ENCODE data around the gene CCDC183. TPM values are rescaled to one million over a fixed set of nuclear protein-coding genes. Genes with fewer than 3 reads are reported as not detected.

Gene CCDC183
- total and polyA plus RNA-seq, 10 of the 15 experiments (the other 5 are each of a cell fraction or from before 2014, with no cell fraction given): 0.04 to 1.2 (median 0.55) TPM; not detected in 5

DNA sequence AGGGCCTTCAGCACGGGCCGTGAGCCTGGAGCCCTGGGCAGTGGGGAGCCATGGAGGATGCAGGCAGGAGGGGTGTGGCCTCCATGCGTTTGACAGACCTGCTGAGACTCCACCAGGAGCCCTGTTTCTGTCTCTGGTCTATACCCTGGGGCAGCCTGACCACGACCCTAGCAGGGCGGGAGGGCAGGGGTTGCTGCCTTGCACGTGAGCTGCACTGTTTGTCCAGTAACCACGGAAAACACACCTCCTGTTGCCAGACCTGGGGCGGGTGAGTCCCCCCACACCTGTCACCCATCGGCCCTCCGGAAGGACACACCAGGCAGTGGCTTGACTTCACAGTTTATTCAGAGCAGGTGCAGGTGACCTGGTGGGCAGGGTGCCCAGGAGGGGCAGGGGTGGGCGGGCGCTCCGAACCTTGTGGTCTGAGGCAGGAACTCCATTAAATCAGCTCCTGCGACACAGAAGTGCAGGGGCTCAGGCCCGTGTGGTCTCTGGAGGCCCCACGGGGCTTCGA lies 42.0 kb upstream of the CCDC183 start:
- no peak overlapping the region for H3K4me2 ChIP-seq (ENCODE audit: control insufficient read depth, insufficient read depth)
- ChIA-PET RAD21 (ENCODE audit: unreplicated experiment) (no interaction called here), CTCF (no interaction called here), POLR2A (no interaction called here), SMC1A (ENCODE audit: uncharacterized antibody, unreplicated experiment) (no interaction called here)
- no peaks in the 10 kb centered on the region for H3K79me2 ChIP-seq (ENCODE audit: control insufficient read depth, insufficient read depth, low read length)
- ATAC-seq (no peak), FAIRE-seq (no peak), DNase-seq (ENCODE audit: low read depth, low spot score) (no peak)
- intact Hi-C loops (cut with micrococcal nuclease; ENCODE audit: unreplicated experiment): no loop called here
- no peak overlapping the region for H3K9ac ChIP-seq (ENCODE audit: control insufficient read depth, insufficient read depth, low read length)
- whole genome bisulfite sequencing (ENCODE audit: insufficient coverage, insufficient replicate concordance, low lambda C conversion rate, missing lambda C conversion rate): 14% methylated on average over 14 of the region's 17 CpGs
- peaks cover 33% of the 10 kb centered on the region for H3K9me3 ChIP-seq (replicated peaks; ENCODE audit: control insufficient read depth, insufficient read depth, low read length)
- H3K27me3 ChIP-seq (replicated peaks in 1 of 2; ENCODE audit: control insufficient read depth in 2 of 2, insufficient read depth in 2 of 2, low read length in 1 of 2): 0 out of 4 replicates have a peak, but pooled peaks cover 0 to 2% of the 10 kb centered on the region in 2 experiments
- no peak overlapping the region for H3K4me3 ChIP-seq
- H3K4me1 ChIP-seq (ENCODE audit: control insufficient read depth, insufficient read depth, low read length): no peaks in the 10 kb centered on the region
- no peak overlapping the region for H3K27ac ChIP-seq (ENCODE audit: control insufficient read depth, insufficient read depth)
- no peak overlapping the region for H2AFZ ChIP-seq (ENCODE audit: control insufficient read depth, low read depth, low read length)
- BruUV-seq (replicated peaks): no TSS peak
- no peaks in the 10 kb centered on the region for H3K36me3 ChIP-seq (ENCODE audit: control insufficient read depth in 2 of 2, insufficient read depth in 2 of 2, low read length in 1 of 2)
- H4K20me1 ChIP-seq (ENCODE audit: control insufficient read depth, insufficient read depth): no peaks in the 10 kb centered on the region
- TF ChIP-seq, protein P1, sequence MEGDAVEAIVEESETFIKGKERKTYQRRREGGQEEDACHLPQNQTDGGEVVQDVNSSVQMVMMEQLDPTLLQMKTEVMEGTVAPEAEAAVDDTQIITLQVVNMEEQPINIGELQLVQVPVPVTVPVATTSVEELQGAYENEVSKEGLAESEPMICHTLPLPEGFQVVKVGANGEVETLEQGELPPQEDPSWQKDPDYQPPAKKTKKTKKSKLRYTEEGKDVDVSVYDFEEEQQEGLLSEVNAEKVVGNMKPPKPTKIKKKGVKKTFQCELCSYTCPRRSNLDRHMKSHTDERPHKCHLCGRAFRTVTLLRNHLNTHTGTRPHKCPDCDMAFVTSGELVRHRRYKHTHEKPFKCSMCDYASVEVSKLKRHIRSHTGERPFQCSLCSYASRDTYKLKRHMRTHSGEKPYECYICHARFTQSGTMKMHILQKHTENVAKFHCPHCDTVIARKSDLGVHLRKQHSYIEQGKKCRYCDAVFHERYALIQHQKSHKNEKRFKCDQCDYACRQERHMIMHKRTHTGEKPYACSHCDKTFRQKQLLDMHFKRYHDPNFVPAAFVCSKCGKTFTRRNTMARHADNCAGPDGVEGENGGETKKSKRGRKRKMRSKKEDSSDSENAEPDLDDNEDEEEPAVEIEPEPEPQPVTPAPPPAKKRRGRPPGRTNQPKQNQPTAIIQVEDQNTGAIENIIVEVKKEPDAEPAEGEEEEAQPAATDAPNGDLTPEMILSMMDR (IDR thresholded peaks at IDR 0.05 in 2 of 3, conservative IDR thresholded peaks at IDR 0.05 in 1 of 3; ENCODE audit: control insufficient read depth in 2 of 3, extremely low read depth in 1 of 3, insufficient read depth in 1 of 3, low read depth in 3 of 3, low read length in 3 of 3): no peak
- in situ Hi-C loops (cut with MboI): no loop called here

DNA sequence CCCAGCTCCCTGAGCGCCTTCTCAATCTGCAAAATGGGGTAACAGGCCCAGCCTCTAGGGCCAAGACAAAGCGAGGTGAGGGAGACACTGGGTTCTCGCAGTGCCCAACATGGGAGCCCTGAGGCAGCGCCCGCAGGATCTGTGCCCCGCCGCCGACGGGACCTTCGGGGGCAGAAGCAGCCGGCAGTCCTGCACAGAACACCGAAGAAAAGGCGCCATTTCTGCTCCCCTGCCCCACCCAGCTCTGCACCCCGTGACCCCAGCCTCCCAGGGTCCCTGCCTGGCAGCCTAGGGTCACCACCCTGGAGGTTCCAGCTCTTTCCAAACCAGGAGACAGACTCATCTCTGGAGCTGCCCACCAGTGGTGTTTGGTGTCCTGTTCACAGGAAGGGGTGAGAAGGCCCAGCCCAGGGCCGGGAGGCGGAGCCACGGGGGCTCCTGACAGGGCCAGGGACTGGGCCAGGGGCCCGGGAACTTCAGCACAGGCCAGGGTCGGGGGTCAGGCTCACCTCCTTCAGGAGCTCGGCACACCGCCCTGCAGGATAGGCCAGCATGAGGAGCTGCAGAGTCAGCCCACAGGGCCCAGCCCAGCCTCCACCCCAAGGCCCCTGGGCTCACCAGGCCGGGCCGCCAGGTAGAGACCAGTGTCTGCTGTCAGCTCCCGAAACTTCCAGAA lies 41.4 kb upstream of the CCDC183 start:
- H3K27ac ChIP-seq (ENCODE audit: control insufficient read depth, insufficient read depth): no peak overlapping the region
- ChIA-PET CTCF (interaction anchor here (0.5 to 1.1 kb wide), 3 partner anchors 11 to 292 kb away, joined by 3 to 5 read pairs (median 3); partner anchors contain the start of gene NPDC1), RAD21 (ENCODE audit: unreplicated experiment) (no interaction called here), SMC1A (ENCODE audit: uncharacterized antibody, unreplicated experiment) (no interaction called here), POLR2A (no interaction called here)
- DNase-seq (ENCODE audit: low read depth, low spot score): no peak
- H3K79me2 ChIP-seq (ENCODE audit: control insufficient read depth, insufficient read depth, low read length): no peaks in the 10 kb centered on the region
- no peaks in the 10 kb centered on the region for H4K20me1 ChIP-seq (ENCODE audit: control insufficient read depth, insufficient read depth)
- no peaks in the 10 kb centered on the region for H3K36me3 ChIP-seq (ENCODE audit: control insufficient read depth in 2 of 2, insufficient read depth in 2 of 2, low read length in 1 of 2)
- TF ChIP-seq HDGF (IDR thresholded peaks at IDR 0.05): no peak
- TF ChIP-seq, protein P2, sequence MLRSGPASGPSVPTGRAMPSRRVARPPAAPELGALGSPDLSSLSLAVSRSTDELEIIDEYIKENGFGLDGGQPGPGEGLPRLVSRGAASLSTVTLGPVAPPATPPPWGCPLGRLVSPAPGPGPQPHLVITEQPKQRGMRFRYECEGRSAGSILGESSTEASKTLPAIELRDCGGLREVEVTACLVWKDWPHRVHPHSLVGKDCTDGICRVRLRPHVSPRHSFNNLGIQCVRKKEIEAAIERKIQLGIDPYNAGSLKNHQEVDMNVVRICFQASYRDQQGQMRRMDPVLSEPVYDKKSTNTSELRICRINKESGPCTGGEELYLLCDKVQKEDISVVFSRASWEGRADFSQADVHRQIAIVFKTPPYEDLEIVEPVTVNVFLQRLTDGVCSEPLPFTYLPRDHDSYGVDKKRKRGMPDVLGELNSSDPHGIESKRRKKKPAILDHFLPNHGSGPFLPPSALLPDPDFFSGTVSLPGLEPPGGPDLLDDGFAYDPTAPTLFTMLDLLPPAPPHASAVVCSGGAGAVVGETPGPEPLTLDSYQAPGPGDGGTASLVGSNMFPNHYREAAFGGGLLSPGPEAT (IDR thresholded peaks at IDR 0.05; ENCODE audit: low read depth): no peak
- 49% methylated on average over 24 of the region's 24 CpGs for WGBS (ENCODE audit: insufficient coverage, insufficient replicate concordance, low lambda C conversion rate, missing lambda C conversion rate)
- H3K4me2 ChIP-seq (ENCODE audit: control insufficient read depth, insufficient read depth): no peak overlapping the region
- H3K9me3 ChIP-seq (replicated peaks; ENCODE audit: control insufficient read depth, insufficient read depth, low read length): peaks cover 33% of the 10 kb centered on the region
- H3K4me1 ChIP-seq (ENCODE audit: control insufficient read depth, insufficient read depth, low read length): no peaks in the 10 kb centered on the region
- no TSS peak for BruUV-seq (replicated peaks)
- H3K9ac ChIP-seq (ENCODE audit: control insufficient read depth, insufficient read depth, low read length): no peak overlapping the region
- FAIRE-seq: no peak
- intact Hi-C loops (cut with micrococcal nuclease; ENCODE audit: unreplicated experiment) (no loop called here), in situ Hi-C loops (cut with MboI) (no loop called here)
- H3K4me3 ChIP-seq: no peak overlapping the region
- H2AFZ ChIP-seq (ENCODE audit: control insufficient read depth, low read depth, low read length): no peak overlapping the region
- no peak for ATAC-seq
- 0 out of 4 replicates have a peak, but pooled peaks cover 0 to 2% of the 10 kb centered on the region in 2 experiments for H3K27me3 ChIP-seq (replicated peaks in 1 of 2; ENCODE audit: control insufficient read depth in 2 of 2, insufficient read depth in 2 of 2, low read length in 1 of 2)
